Large intestine (tissue), 3 donors: ENCODE data around the gene LYRM9. TPM values are rescaled to one million over a fixed set of nuclear protein-coding genes. Genes with fewer than 3 reads are reported as not detected.
"Not testable (repeated sequence)": the region's sequence is repeated elsewhere in the genome, so short reads cannot be mapped to it uniquely, and the experiment has no call there.

Experiments used
- DNase-seq, 2 donors: peaks; one replicate each; pipeline versions ENCODE4 v3.0.0 to v3.0.0-alpha.2; 2013
- H3K27ac ChIP-seq: one replicate; pipeline ENCODE4 v1.5.1; 2013; ENCODE audit warnings: low read length
- H3K27me3 ChIP-seq: 2 replicates; pipeline ENCODE4 v1.6.1; 2013; ENCODE audit warnings: low read length; ENCODE audit not compliant: control insufficient read depth, insufficient read depth
- H3K36me3 ChIP-seq: 2 replicates; pipeline ENCODE4 v1.6.1; 2013; ENCODE audit warnings: low read length; ENCODE audit not compliant: control insufficient read depth, insufficient read depth
- H3K4me1 ChIP-seq: one replicate; pipeline ENCODE4 v1.6.1; 2013; ENCODE audit warnings: low read length; ENCODE audit not compliant: control insufficient read depth, insufficient read depth
- H3K4me3 ChIP-seq: one replicate; pipeline ENCODE4 v1.5.1; 2013; ENCODE audit warnings: low read length
- H3K9me3 ChIP-seq: one replicate; pipeline ENCODE4 v1.6.1; 2013; ENCODE audit warnings: mild to moderate bottlenecking, low read depth, low read length, moderate library complexity; ENCODE audit not compliant: control insufficient read depth
- WGBS: methylation state at CpG from one replicate; pipeline ENCODE4 v1.1.5; 2013; ENCODE audit warnings: low lambda C conversion rate; ENCODE audit not compliant: insufficient coverage; 5-methylcytosine and 5-hydroxymethylcytosine counted together
- polyA plus RNA-seq: library from polyadenylated mRNA; unstranded; fragments of 120-200 nt; gene quantifications from one replicate; pipeline ENCODE4 v1.2.1, GENCODE V29; 2013

The LYRM9 gene
- polyA plus RNA-seq, 1 donor, result 13.2 TPM

DNA sequence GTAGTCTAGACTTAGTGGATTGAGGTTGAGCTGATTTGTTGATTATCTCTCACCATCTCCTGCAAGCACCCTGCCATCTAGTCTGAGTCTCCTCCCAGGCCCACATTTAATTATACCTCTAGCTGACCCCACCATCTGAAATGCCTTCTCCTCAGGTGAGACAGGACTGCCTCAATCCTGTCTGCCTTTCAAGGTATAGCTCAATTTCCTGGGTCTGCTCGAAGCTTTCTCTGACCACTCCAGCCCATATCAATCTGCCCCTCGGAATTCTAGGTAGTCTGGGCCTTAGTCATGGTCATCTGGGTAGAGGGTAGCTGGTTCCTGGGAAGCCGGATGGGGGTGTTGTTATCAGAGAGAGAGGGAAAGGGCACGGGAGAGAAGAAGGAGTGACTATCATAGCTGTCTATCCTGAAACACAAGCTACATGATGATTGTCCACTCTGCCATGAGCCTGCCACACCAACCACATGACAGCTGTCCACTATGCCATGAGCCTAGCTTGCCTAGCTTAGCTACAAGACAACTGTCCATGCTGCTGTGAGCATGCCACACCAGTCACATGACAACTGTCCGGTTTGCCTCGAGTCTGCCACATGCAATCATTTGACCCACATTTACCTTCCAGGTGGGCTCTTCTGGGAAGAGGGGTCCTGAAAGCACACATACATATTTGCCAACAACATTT is 34.4 kb downstream of the LYRM9 start:
- peaks cover 19% of the 10 kb centered on the region for H3K4me1 ChIP-seq
- no peak overlapping the region for H3K27ac ChIP-seq
- H3K9me3 ChIP-seq, result no peaks in the 10 kb centered on the region
- DNase-seq, result no peak
- no peak overlapping the region for H3K4me3 ChIP-seq
- 80% methylated on average over 1 of the region's 6 CpGs for WGBS
- no peaks in the 10 kb centered on the region for H3K27me3 ChIP-seq
- H3K36me3 ChIP-seq, result no peaks in the 10 kb centered on the region

DNA sequence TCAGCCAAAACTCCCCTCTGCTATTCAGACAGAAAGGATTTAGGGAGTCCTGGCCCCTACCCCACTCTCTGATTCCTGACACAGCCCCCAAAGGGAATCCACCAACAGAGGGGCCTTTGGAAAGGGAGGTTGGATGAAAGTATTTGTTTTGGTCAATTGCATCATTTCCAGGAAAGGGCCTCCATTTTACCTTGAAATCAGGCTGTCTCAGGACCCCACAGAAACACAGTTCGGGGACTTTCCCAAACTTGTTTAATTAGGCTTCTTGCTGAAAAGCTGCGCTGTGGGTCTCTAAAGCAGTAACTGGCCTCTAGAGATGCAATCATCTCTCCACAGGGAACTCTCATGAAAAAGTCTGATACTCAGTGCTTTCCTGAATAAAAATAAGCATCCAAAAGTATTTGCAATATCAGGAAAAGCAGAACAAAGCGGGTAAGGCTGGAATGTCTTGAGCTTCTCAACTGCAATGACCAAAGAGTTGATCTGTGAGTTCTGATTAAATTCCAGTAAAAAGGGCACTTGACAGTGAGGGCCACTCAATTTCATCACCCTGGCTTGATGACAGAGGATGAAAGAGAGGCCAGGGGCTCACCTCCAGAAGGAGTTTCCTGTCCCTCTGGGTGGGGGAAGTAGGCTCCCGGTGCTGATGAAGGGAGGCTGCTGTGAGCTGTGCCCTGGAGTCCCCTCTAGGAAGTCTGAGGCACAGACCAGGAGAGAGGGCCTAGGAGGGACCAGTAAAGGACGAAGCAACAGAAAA is 36.3 kb downstream of the LYRM9 start:
- Histone ChIP-seq H3K4me1 (peaks cover 11% of the 10 kb centered on the region), H3K4me3 (no peak overlapping the region), H3K27me3 (no peaks in the 10 kb centered on the region), H3K9me3 (no peaks in the 10 kb centered on the region), H3K36me3 (no peaks in the 10 kb centered on the region), H3K27ac (no peak overlapping the region)
- DNase-seq, result no peak
- WGBS, result no CpG with 5 or more reads among the region's 5 CpGs

DNA sequence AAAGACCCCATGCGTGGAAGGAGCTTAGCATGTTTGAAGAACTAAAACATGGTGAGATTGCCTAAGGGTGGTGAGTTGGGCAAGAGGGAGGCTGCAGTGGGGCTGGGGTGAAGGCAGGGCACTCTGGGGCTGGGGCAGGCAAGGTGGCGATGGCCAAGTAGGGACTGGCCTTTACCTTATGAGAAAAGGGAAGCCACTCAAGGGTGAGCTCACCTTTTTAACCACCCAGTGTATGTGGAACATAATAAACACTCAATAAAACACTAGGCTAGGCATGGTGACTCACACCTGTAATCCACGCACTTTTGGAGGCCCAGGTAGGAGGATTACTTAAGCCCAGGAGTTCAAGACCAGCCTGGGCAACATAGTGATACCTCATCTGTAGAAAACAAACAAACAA is 37.7 kb downstream of the LYRM9 start:
- DNase-seq, result no peak
- WGBS, result no CpG with 5 or more reads among the region's 3 CpGs
- Histone ChIP-seq H3K4me3 (no peak overlapping the region), H3K27me3 (no peaks in the 10 kb centered on the region), H3K4me1 (no peaks in the 10 kb centered on the region), H3K27ac (no peak overlapping the region), H3K9me3 (no peaks in the 10 kb centered on the region), H3K36me3 (no peaks in the 10 kb centered on the region)

DNA sequence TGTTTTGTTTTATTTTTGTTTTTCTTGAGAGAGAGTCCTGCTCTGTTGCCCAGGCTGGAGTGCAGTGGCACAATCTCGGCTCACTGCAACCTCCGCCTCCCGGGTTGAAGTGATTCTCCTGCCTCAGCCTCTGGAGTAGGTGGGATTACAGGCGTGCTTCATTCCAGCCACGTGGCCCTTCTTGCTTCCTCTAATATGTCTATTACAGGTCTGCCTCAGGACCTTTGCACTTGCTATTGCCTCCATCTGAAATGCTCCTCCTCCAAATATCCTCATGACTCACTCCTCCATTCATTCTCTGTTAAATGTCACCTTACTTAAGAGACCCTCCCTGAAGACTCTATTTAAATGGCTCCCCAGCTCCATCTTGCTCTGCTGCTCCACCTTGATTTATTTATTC is 39.0 kb downstream of the LYRM9 start:
- Histone ChIP-seq H3K27me3 (no peaks in the 10 kb centered on the region), H3K27ac (no peak overlapping the region), H3K36me3 (no peaks in the 10 kb centered on the region), H3K4me1 (no peaks in the 10 kb centered on the region), H3K9me3 (no peaks in the 10 kb centered on the region), H3K4me3 (no peak overlapping the region)
- no peak for DNase-seq
- WGBS, result no CpG with 5 or more reads among the region's 5 CpGs

DNA sequence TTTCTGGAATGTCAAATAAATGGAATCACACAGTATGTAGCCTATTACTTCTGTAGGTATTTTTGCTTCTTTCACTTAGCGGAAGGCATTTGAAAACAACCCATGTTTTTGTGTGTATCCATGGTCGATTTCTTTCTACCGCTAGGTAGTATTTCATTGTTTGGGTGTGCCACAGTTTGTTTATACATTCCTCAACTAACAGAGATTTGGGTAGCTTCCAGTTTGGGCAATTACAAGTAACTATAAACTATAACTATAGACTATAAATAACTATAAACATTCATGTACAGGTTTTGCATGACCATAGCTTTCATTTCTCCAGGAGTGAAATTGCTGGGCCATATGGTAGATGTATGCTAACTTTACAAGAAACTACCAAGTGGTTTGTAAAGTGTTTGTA is 40.1 kb downstream of the LYRM9 start:
- H3K27ac ChIP-seq, result no peak overlapping the region
- H3K4me1 ChIP-seq, result no peaks in the 10 kb centered on the region
- no peak for DNase-seq
- H3K9me3 ChIP-seq, result no peaks in the 10 kb centered on the region
- H3K27me3 ChIP-seq, result no peaks in the 10 kb centered on the region
- H3K4me3 ChIP-seq, result no peak overlapping the region
- WGBS, result 90% methylated on average over 2 of the region's 3 CpGs
- H3K36me3 ChIP-seq, result no peaks in the 10 kb centered on the region

DNA sequence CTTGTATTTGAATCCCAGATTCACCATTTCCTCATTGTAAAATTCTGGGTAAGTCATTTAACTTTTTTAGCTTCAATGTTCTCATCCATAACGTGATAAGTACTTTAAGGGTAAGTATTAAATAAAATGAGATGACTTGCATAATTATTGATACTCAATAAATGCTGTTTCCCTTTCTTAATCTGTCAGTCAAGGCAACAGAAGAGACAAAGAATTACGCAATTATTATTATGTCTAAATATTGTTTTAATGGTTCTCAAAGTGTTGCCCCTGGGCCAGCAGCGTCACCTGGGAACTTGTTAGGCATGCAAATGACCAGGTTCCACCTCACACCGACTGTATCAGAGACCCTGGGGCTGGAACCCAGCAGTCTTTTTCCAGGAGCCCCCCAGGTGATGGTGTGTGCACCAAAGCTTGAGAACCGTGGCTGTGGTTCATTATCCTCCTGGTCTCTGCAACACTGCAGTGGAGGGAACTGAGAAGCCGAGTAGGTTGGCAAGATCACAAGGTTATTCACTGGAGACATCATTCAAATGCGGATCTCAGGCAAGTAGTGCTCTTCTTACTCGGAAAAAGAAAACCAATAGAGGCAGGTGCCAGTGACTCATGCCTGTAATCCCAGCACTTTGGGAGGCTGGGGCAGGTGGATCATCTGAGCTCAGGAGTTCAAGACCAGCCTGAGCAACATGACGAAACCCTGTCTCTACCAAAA is 43.5 kb downstream of the LYRM9 start:
- Histone ChIP-seq H3K4me3 (no peak overlapping the region), H3K36me3 (no peaks in the 10 kb centered on the region), H3K27ac (no peak overlapping the region), H3K27me3 (no peaks in the 10 kb centered on the region), H3K4me1 (peaks cover 26% of the 10 kb centered on the region), H3K9me3 (peaks cover 5% of the 10 kb centered on the region)
- WGBS, result 83% methylated on average over 1 of the region's 9 CpGs
- no peak for DNase-seq

DNA sequence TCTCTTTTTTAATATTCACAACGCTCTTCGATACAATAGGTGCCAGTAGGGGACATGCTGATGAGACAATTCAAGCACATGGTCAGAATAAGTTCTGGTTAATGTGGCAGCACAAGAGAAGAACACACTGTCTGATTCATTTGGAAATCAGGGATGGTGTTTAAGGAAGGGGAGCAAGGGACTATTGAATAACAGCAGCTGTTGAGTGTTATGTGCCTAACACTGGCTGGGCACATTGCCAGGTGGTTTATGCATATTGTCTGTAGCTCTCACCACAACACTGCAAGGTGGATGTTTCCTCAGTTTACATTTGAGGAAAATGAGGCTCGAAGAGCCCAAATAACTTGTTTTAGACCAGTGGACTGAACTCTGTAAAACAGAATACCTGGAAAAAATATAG is 44.2 kb downstream of the LYRM9 start:
- WGBS, result 80% methylated on average over 1 of the region's 3 CpGs

DNA sequence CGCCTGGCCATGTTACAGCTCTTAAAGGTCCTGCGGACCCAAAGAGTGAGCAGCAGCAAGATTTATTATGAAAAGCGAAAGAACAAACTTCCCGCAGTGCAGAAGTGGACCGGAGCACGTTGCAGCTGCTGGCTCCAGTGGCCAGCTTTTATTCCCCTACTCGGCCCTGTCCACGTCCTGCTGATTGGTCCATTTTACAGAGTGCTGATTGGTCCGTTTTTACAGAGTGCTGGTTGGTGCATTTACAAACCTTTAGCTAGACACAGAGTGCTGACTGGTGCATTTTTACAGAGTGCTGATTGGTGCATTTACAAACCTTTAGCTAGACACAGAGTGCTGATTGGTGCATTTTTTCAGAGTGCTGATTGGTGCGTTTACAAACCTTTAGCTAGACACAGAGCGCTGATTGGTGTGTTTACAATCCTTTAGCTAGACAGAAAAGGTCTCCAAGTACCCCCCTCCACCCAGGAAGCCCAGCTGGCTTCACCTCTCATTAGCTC is 46.3 kb downstream of the LYRM9 start:
- not testable (repeated sequence) for H3K27ac ChIP-seq, DNase-seq, H3K9me3 ChIP-seq, H3K27me3 ChIP-seq, H3K36me3 ChIP-seq, H3K4me3 ChIP-seq
- peaks cover 26% of the 10 kb centered on the region for H3K4me1 ChIP-seq
- WGBS, result no CpG with 5 or more reads among the region's 11 CpGs

More for the DNA sequence above, 44.2 kb downstream of the LYRM9 start:
- Histone ChIP-seq H3K27me3 (no peaks in the 10 kb centered on the region), H3K27ac (no peak overlapping the region), H3K4me3 (no peak overlapping the region), H3K36me3 (no peaks in the 10 kb centered on the region), H3K9me3 (peaks cover 5% of the 10 kb centered on the region), H3K4me1 (peaks cover 26% of the 10 kb centered on the region)
- no peak for DNase-seq

DNA sequence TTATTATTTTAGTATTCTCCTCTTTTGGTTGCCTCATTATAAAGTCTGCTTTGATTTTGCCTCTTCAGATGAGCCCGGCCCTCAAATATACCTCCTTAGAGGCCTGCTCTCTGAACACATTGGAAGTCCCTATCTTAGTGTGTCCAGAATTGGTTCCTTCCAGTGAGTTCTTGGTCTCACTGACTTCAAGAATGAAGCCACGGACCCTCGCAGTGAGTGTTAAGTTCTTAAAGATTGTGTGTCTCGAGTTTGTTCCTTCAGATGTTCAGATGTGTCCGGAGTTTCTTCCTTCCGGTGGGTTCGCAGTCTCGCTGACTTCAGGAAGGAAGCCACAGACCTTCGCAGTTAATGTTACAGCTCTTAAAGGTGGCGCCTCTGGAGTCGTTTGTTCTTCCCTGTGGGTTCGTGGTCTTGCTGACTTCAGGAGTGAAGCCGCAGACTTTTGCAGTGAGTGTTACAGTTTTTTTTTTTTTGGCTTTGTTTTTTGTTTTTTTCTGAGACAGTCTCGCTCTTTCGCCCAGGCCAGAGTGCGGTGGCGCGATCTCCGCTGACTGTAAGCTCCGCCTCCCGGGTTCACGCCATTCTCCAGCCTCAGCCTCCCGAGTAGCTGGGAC is 47.0 kb downstream of the LYRM9 start:
- no CpG with 5 or more reads among the region's 23 CpGs for WGBS
- Histone ChIP-seq H3K4me1 (peaks cover 26% of the 10 kb centered on the region), H3K4me3 (no peak overlapping the region), H3K9me3 (peaks cover 5% of the 10 kb centered on the region), H3K36me3 (no peaks in the 10 kb centered on the region), H3K27ac (peak overlapping the region; percentile 78), H3K27me3 (no peaks in the 10 kb centered on the region)
- peak in 1 of 2 donors; percentile 64 for DNase-seq
